BJ (cell line): ENCODE measurements around the gene HACE1. TPM values are rescaled to one million over a fixed set of nuclear protein-coding genes. Genes with fewer than 3 reads are reported as not detected.

Experiments used
- CTCF ChIA-PET: fragments of 350-600 bp; formaldehyde crosslinking; extraction: SDS; loops from one replicate; lab custom pipeline; 2021; ENCODE audit warnings: antibody characterized with exemption, inconsistent platforms; lab: Yijun Ruan, JAX
- POLR2A ChIA-PET: fragments of 300-600 bp; sonication (Branson Sonifier 250); formaldehyde crosslinking; extraction: SDS; loops from one replicate; lab custom pipeline; 2021; ENCODE audit warnings: antibody characterized with exemption; lab: Charles Lee
- DNase-seq: peaks from one replicate; pipeline ENCODE4 v3.0.0-alpha.2; 2011; ENCODE audit warnings: low read depth
- H3K27me3 ChIP-seq: 2 replicates; pipeline ENCODE4 v1.6.0; 2011; ENCODE audit warnings: low read length; ENCODE audit not compliant: control insufficient read depth, insufficient read depth
- H3K36me3 ChIP-seq: 2 replicates; pipeline ENCODE4 v1.5.1; 2011; ENCODE audit warnings: low read length; ENCODE audit not compliant: control insufficient read depth, insufficient read depth
- H3K4me3 ChIP-seq: 2 replicates; pipeline ENCODE4 v1.5.1; 2011; ENCODE audit warnings: low read depth, mild to moderate bottlenecking, control low read depth, low read length
- CTCF ChIP-seq: IDR thresholded peaks from 2 replicates; pipeline ENCODE4 v1.5.1; 2011; ENCODE audit warnings: low read depth, mild to moderate bottlenecking, control low read depth, inconsistent platforms, low read length, moderate library complexity; ENCODE audit not compliant: insufficient read depth
- polyA plus RNA-seq: library from polyadenylated mRNA; depleted of rRNA; stranded (reverse); fragments of >200 nt; gene quantifications from 2 replicates; pipeline ENCODE4 v1.2.3, GENCODE V29; 2011

HACE1 gene
- polyA plus RNA-seq, 1 experiment, result 6.8 TPM

GRCh38 chr6:104784884-104785283 is 74.8 kb downstream of the HACE1 start:
- Histone ChIP-seq H3K27me3 (no peaks in the 10 kb centered on the region), H3K4me3 (no peak overlapping the region), H3K36me3 (no peaks in the 10 kb centered on the region)
- no peak for DNase-seq
- CTCF ChIA-PET, result no interaction called here
- POLR2A ChIA-PET, result no interaction called here
- no peak for TF ChIP-seq CTCF

GRCh38 chr6:104771258-104771832 is 88.4 kb downstream of the HACE1 start:
- peak; percentile 46; the same call in 1 of the 2 replicates for TF ChIP-seq CTCF
- DNase-seq, result no peak
- Histone ChIP-seq H3K4me3 (no peak overlapping the region), H3K27me3 (no peaks in the 10 kb centered on the region), H3K36me3 (no peaks in the 10 kb centered on the region)
- POLR2A ChIA-PET, result no interaction called here
- CTCF ChIA-PET, result interaction anchor here (0.7 to 1.6 kb wide), 3 partner anchors 9 to 89 kb away, joined by 3 to 4 read pairs (median 3); no protein-coding TSS in a partner anchor

GRCh38 chr6:104768906-104769305 is 90.8 kb downstream of the HACE1 start:
- no peak for DNase-seq
- ChIA-PET CTCF (interaction anchor here (1.0 kb wide), 1 partner anchor 241 kb away, joined by 3 read pairs; no protein-coding TSS in a partner anchor), POLR2A (no interaction called here)
- Histone ChIP-seq H3K27me3 (no peaks in the 10 kb centered on the region), H3K36me3 (no peaks in the 10 kb centered on the region; the same call in 1 of the 2 replicates), H3K4me3 (no peak overlapping the region)
- no peak for TF ChIP-seq CTCF

GRCh38 chr6:104766595-104766994 is 93.1 kb downstream of the HACE1 start:
- POLR2A ChIA-PET, result no interaction called here
- H3K4me3 ChIP-seq, result no peak overlapping the region
- H3K27me3 ChIP-seq, result no peaks in the 10 kb centered on the region
- no peak for DNase-seq
- TF ChIP-seq CTCF, result no peak
- no peaks in the 10 kb centered on the region; the same call in 1 of the 2 replicates for H3K36me3 ChIP-seq
- CTCF ChIA-PET, result interaction anchor here (0.6 to 1.2 kb wide), 2 partner anchors 240 to 437 kb away, joined by 3 to 5 read pairs; no protein-coding TSS in a partner anchor

GRCh38 chr6:104754788-104755409 is 104.8 kb downstream of the HACE1 start:
- Histone ChIP-seq H3K27me3 (no peaks in the 10 kb centered on the region), H3K36me3 (no peaks in the 10 kb centered on the region), H3K4me3 (no peak overlapping the region)
- no peak for DNase-seq
- ChIA-PET POLR2A (no interaction called here), CTCF (interaction anchor here (0.8 kb wide), 1 partner anchor 16 kb away, joined by 5 read pairs; no protein-coding TSS in a partner anchor)
- no peak for TF ChIP-seq CTCF
